GM21381 (cell line): ENCODE measurements around the gene MFRP.
"Not testable (repeated sequence)": the region's sequence is repeated elsewhere in the genome, so short reads cannot be mapped to it uniquely, and the experiment has no call there.

ENCODE experiments used
- ATAC-seq: cut with Tn5 transposase; IDR thresholded peaks from one replicate; pipeline ENCODE4 v1.9.1; 2021; ENCODE audit warnings: mild to moderate bottlenecking, moderate library complexity; ENCODE audit not compliant: unreplicated experiment

MFRP gene

DNA sequence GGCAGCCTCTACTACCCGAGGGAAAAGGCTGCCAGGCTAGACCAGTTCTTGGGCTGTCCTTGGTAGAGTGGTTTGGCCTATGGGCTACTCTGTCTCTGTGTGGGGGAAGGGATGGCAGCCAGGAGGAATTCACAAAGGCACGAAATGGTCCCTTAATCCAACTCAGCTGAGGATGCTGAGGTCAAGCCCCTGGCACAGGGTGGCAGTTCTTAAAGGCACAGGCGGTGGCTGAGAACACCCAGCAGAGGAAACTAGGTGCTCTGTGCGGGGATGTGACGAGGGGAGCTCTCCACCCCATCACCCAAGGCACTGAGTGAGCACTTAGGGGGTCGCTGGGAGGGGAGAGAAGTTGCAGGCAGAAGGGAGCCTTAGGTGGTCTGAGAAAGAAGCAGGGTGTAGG lies at the start of gene MFRP:
TSS of gene MFRP (minus strand) at position 101 of the 400 bp plus-strand sequence. CDS start 192 bp downstream, outside the sequence.
- ATAC-seq = no peak

DNA sequence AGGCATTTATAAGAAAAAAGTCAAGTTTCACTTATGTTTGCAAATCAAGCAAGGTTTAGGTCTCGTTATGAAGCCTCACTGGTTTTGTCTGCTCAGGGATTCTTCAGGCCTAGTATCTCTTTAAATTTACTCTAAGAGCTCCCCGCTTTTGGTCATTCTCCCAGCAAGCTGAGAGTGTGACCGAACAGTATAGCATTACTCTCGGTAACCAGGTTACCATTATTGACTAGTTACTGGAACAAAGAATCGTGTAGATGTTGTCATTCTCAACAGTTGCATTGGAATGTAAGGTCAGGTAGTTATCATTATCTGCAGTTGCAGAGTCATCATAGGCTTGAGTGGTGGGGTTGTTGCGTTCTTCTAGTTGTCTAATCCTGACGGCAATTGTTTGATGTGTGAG lies 44.8 kb upstream of the MFRP start:
- no peak for ATAC-seq

- ATAC-seq = no peak
Observed at GRCh38 chr11:119389611-119390254, 43.2 kb upstream of the MFRP start.

DNA sequence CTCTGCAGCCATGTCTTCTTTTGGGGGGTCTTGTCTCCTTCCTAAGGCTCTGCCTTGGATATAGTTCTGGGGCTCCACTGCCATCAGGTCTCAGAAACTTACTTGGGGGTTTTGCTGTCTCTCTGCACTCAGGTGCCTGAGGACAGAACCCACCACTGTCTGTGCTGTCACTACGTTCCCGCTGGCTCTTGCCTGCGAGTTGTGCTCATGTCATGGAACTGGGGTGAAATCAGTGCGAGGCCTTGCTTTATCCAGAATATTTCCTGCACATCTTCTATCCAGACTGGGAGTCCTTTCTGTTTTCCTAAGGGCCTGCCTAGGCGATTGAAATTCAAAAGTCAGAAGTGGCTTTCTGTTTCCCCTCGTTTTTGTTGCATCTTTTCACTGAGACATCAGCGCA lies 41.6 kb upstream of the MFRP start:
- ATAC-seq = no peak

GRCh38 chr11:119384332-119384731 lies 37.8 kb upstream of the MFRP start:
- no peak for ATAC-seq

GRCh38 chr11:119382513-119382912 lies 36.0 kb upstream of the MFRP start:
- ATAC-seq = not testable (repeated sequence)

GRCh38 chr11:119382101-119382500 lies 35.6 kb upstream of the MFRP start:
- ATAC-seq = no peak

GRCh38 chr11:119381181-119381988 lies 34.9 kb upstream of the MFRP start, which contains the start of gene USP2:
USP2 (minus strand) TSS chr11:119381690; CDS start chr11:119373480, 8,210 bp downstream.
- peak; percentile 97 for ATAC-seq

DNA sequence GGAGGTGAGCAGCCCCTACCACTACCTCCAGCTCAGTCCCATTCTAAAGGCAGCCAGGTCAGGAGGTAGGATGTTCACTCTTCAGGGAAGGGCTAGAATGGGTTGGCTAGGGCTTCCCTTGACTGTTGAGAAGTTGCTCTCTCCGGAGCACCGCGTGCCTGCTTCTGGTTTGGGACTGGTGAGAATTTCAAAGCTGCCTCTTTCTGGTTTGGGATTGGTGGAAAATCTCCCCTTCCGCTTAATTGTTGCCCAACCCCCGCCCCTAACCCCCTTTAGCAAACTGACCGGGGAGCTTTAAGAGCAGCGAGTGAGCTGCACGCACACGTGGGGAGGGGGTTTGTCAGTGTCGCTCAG lies 34.3 kb upstream of the MFRP start:
- no peak for ATAC-seq

DNA sequence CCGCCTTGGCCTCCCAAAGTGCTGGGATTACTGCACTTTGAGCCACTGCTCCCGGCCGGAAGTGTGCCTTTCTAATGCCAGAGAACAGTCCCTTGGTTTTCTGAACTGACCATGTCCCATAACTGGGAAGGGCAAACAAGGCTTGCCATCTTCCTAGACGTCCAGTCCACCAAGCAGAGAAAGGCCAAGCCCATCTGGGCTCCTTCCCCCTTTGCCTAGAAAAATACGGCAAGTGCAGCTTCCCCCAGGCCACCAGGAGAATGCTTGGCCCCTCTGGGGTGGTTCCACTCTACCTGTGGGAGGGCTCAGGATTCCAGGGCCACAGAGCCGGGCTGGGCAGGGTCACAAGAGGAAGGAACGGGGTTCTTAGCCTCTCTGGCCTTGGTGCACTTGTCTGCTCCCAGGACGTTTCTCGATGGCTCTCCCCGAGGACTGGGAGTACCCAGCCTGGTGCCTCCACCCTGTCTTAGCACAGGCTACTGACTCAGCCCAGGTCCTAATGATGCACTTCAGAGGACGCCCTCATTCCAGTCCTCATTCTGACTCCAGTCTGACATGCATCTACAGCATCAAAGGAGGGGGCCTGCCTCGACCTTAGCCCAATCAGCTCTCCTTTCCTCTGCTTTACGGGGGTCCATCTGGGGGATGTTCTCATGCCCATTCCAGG lies 33.8 kb upstream of the MFRP start:
- ATAC-seq = no peak

GRCh38 chr11:119378851-119379465 lies 32.5 kb upstream of the MFRP start:
- ATAC-seq = no peak

GRCh38 chr11:119377961-119378667 lies 31.6 kb upstream of the MFRP start:
- ATAC-seq = no peak

DNA sequence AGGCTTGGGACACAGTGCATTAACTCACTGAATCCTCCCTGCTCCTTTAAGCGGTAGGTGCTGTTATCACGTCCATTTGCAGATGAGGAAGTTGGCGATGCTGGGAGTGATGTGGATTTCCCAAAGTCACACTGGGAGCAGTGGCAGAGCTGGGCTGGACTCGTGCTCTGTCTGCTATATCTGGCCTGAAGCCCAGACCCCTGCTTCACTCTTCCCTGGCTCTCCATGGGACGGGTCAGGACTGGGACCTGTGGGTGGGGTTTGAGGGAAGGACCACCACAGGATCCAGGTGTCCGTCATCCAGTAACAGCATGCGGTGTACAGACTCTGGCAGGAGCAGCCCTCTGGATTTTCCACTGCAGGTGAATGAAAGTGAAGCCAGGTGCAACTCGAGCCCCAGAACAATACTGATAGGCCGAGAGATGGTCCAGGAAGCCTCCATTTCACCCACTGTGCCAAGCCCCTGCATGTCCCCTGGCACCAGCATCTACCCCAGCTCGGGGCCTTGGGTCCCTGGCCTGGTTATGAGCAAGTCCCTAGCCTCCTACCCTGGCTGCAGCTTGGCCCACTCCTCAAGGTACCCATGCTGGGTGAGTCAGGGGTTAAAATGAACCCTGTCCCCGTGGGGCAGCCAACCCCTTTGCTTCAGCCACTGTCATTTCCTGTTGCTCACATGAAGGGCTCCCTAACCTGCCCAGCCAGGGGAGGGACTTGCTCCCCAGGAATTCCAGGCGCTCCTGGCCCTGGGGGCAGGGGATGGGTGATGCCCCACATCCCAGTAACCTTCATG lies 30.8 kb upstream of the MFRP start:
- ATAC-seq = no peak

DNA sequence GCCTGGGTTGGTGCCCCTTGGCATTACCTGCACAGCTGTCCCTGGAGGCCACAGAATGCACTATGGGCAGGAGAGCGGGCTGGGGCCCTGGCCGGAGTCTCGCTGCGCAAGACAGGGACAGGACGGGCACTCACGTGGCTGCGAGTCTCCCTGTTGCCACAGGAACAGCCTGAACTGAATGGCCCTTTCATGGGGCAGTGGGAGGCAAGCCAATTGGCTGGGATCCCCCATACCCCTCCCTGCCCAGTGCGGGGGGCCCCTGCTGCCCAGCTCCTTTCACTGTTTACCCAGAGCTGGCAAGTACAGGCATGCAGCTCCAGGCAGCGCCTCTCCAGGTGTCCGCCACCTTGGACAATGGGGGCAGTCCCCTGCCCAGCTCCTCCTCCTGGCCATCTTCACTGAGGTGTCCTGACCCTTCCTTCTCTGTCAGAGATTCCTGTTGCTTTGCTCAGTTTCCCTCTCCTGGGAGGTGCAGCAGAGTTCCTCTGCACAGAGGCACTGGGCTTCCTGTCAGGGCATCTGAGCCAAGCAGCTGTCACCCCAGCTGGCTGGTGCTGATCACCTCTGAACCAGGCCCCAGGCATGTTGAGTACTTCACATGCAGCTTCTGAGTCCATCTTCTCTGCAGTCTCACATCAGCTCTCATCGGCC lies 29.8 kb upstream of the MFRP start:
- ATAC-seq = no peak

DNA sequence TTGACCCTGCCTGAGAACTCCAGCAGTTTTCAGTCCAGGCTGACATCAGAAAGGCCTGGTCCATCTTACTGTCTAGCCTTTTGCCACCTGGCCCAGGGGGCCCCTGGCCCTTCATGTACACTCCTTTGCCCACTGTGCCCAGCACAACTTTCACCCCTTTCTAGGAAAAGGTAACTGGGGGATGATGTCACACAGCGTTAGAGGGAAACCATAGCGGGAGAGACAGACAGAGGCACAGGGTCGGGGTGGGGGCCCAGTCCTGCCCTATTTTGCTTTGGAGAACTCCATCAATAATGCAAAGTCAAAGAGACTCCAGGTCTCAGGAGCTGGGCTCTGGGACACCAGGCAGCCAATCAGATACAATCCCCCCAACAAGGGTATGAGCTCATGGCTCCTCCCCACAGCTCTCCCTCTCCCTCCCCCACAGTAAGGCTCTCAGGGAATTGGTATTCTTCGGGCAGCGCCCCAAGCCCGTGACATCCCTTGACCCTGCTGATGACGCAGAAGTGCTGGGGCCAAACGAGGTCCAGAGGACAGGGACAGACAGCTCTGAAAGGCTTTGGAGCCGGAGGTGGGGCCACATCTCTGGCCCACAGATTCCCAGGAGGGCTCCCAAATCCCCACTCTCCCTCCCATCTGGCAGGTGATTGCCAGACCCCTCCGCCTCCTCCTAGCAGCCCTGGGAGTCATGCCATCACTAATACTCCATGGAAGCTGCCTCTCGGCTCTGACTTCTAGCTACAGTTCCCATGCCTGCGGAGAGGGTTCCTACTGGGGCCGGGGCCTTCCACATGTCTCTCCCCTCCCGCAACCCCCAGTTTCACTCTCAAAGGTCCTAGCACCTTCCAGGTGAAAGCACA lies 29.1 kb upstream of the MFRP start:
- ATAC-seq = no peak

GRCh38 chr11:119374632-119375336 lies 28.3 kb upstream of the MFRP start:
- no peak for ATAC-seq

DNA sequence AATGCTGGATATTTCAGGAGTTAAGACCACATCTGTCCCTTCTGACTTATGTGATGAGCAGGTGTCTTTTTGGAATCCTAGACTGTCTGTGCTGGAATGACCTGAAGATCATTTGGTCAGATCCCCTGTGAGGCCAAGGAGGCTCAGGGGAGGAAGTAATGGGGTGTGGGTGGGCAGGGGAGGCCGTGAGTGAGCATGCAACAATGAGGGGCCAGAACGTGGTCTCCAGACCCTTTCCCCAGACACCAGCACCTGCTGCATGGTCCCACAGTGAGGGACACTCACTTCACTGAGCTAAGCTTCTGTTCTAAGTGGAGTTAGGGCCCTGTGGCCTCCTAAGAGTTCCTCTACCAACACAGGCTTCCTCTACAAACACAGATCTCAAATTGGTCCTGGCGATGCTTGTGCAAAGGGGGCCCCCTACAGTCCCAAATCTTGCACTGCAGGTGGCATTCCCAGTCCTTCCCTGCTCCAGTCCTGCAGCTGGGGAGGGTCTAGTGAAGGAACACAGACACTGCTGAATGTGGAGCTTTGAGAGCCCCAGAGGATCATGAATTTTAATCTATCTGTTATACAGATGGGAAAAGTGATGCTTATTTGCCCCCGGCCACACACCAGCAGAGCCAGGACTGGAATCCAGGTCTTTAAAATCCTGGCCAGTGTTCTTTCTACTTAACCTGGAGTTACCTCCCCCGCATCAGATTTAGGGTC lies 27.6 kb upstream of the MFRP start:
- no peak for ATAC-seq
